Mesendoderm (in vitro differentiated cells): ENCODE measurements around the gene PLEKHJ1. TPM values are rescaled to one million over a fixed set of nuclear protein-coding genes. Genes with fewer than 3 reads are reported as not detected.
"Not testable (repeated sequence)": the region's sequence is repeated elsewhere in the genome, so short reads cannot be mapped to it uniquely, and the experiment has no call there.

Source experiments
- DNase-seq: peaks from one replicate; pipeline ENCODE4 v3.0.0; 2013
- H2AK5ac ChIP-seq: 2 replicates; pipeline ENCODE4 v1.6.1; 2013; ENCODE audit warnings: low read length, inconsistent platforms
- H2BK120ac ChIP-seq: 2 replicates; pipeline ENCODE4 v1.6.1; 2013; ENCODE audit warnings: low read depth, mild to moderate bottlenecking, low read length, moderate library complexity, mixed read lengths
- H2BK15ac ChIP-seq: replicated peaks from 2 replicates; pipeline ENCODE4 v1.6.1; 2013; ENCODE audit warnings: low read depth, mild to moderate bottlenecking, moderate library complexity
- H2BK5ac ChIP-seq: 2 replicates; pipeline ENCODE4 v1.6.1; 2013; ENCODE audit warnings: low read length, inconsistent platforms
- H3K18ac ChIP-seq: 2 replicates; pipeline ENCODE4 v1.6.1; 2013; ENCODE audit warnings: mild to moderate bottlenecking, low read length, mixed read lengths
- H3K23ac ChIP-seq: one replicate; pipeline ENCODE4 v1.6.1; 2013; ENCODE audit warnings: low read length
- H3K27ac ChIP-seq: 2 replicates; pipeline ENCODE4 v1.5.1; 2013; ENCODE audit warnings: low read depth, mild to moderate bottlenecking, inconsistent platforms, low read length, moderate library complexity
- H3K27me3 ChIP-seq: 2 replicates; pipeline ENCODE4 v1.6.1; 2013; ENCODE audit warnings: low read length, control low read depth, mild to moderate bottlenecking, inconsistent platforms; ENCODE audit not compliant: insufficient read depth, poor library complexity
- H3K36me3 ChIP-seq: 2 replicates; pipeline ENCODE4 v1.6.1; 2013; ENCODE audit warnings: low read length, inconsistent platforms; ENCODE audit not compliant: control insufficient read depth, insufficient read depth
- H3K4ac ChIP-seq: one replicate; pipeline ENCODE4 v1.6.1; 2013; ENCODE audit warnings: low read depth, mild to moderate bottlenecking, low read length, moderate library complexity
- H3K4me1 ChIP-seq: 2 replicates; pipeline ENCODE4 v1.6.1; 2013; ENCODE audit warnings: low read depth, low read length, inconsistent platforms; ENCODE audit not compliant: control insufficient read depth
- H3K4me2 ChIP-seq: 2 replicates; pipeline ENCODE4 v1.6.1; 2013; ENCODE audit warnings: low read length
- H3K4me3 ChIP-seq: 2 replicates; pipeline ENCODE4 v1.5.1; 2013; ENCODE audit warnings: mild to moderate bottlenecking, low read length
- H3K56ac ChIP-seq: one replicate; pipeline ENCODE4 v1.6.1; 2013; ENCODE audit warnings: low read length
- H3K79me1 ChIP-seq: 2 replicates; pipeline ENCODE4 v1.6.1; 2013; ENCODE audit warnings: low read length, inconsistent platforms
- H3K79me2 ChIP-seq: 2 replicates; pipeline ENCODE4 v1.6.1; 2013; ENCODE audit warnings: mild to moderate bottlenecking, low read length; ENCODE audit not compliant: control insufficient read depth, insufficient read depth
- H3K9ac ChIP-seq: 2 replicates; pipeline ENCODE4 v1.6.1; 2013; ENCODE audit warnings: low read length, inconsistent platforms
- H4K5ac ChIP-seq: one replicate; pipeline ENCODE4 v1.6.1; 2013; ENCODE audit warnings: low read length
- H4K8ac ChIP-seq: one replicate; pipeline ENCODE4 v1.6.1; 2013; ENCODE audit warnings: low read depth, mild to moderate bottlenecking, control low read depth, low read length, moderate library complexity
- WGBS: extraction: QIAGEN DNeasy Blood & Tissue Kit; methylation state at CpG from one replicate; pipeline ENCODE4 v1.1.7; 2013; ENCODE audit warnings: low lambda C conversion rate, missing lambda C conversion rate; ENCODE audit not compliant: insufficient coverage; ENCODE audit errors: extremely low coverage; 5-methylcytosine and 5-hydroxymethylcytosine counted together
- polyA plus RNA-seq, 2 experiments: library from polyadenylated mRNA; stranded (reverse); fragments of 200-250 nt; gene quantifications; one replicate each; pipeline ENCODE4 v1.2.3, GENCODE V29; 2013

PLEKHJ1 gene
- 101 TPM for polyA plus RNA-seq (2013, experiment 1 of 2)
- 99.1 TPM for polyA plus RNA-seq (2013, experiment 2 of 2)

GRCh38 chr19:2236314-2237050 is at the start of gene PLEKHJ1, which contains the start of gene SF3A2:
PLEKHJ1 (minus strand) TSS chr19:2236329; CDS start chr19:2236248, 81 bp downstream.
SF3A2 (plus strand) TSS chr19:2236824; CDS start chr19:2243419, 6,595 bp downstream.
- Histone ChIP-seq H2BK120ac (peak within 1 kb of the TSS; percentile 55), H3K79me2 (peaks cover 68% of the 10 kb centered on the region), H2BK15ac (no peak within 1 kb of the TSS), H3K4me1 (peaks cover 5% of the 10 kb centered on the region), H3K9ac (peak within 1 kb of the TSS; percentile 97), H3K4me3 (peak within 1 kb of the TSS; percentile 89), H3K23ac (peak within 1 kb of the TSS; percentile 57), H3K27me3 (no peaks in the 10 kb centered on the region), H4K8ac (peak within 1 kb of the TSS; percentile 16), H3K79me1 (peaks cover 17% of the 10 kb centered on the region), H3K4ac (peak within 1 kb of the TSS; percentile 97), H2AK5ac (no peak within 1 kb of the TSS), H3K4me2 (peak within 1 kb of the TSS; percentile 83), H3K27ac (peak within 1 kb of the TSS; percentile 95), H2BK5ac (peak within 1 kb of the TSS; percentile 83), H3K18ac (peak within 1 kb of the TSS; percentile 91), H3K36me3 (peaks cover 4% of the 10 kb centered on the region), H4K5ac (no peak within 1 kb of the TSS), H3K56ac (peak within 1 kb of the TSS; percentile 99)
- DNase-seq, result peak; percentile 99
- no CpG with 5 or more reads among the region's 80 CpGs for WGBS

- no CpG with 5 or more reads among the region's 8 CpGs for WGBS
Observed at GRCh38 chr19:2283835-2284507, 47.8 kb upstream of the PLEKHJ1 start.

GRCh38 chr19:2282862-2283237 is 46.7 kb upstream of the PLEKHJ1 start:
- no CpG with 5 or more reads among the region's 11 CpGs for WGBS
- Histone ChIP-seq H2BK5ac (no peak overlapping the region), H3K4ac (no peak overlapping the region), H2AK5ac (no peak overlapping the region), H3K79me2 (no peaks in the 10 kb centered on the region), H3K27me3 (peaks cover 1% of the 10 kb centered on the region), H3K4me2 (no peak overlapping the region), H3K79me1 (no peaks in the 10 kb centered on the region), H3K27ac (no peak overlapping the region), H3K9ac (no peak overlapping the region), H3K4me3 (no peak overlapping the region), H3K23ac (no peak overlapping the region), H3K36me3 (no peaks in the 10 kb centered on the region), H2BK120ac (no peak overlapping the region), H3K56ac (no peak overlapping the region), H3K18ac (no peak overlapping the region), H4K5ac (no peak overlapping the region), H2BK15ac (no peak overlapping the region), H3K4me1 (no peaks in the 10 kb centered on the region), H4K8ac (no peak overlapping the region)
- no peak for DNase-seq

More at GRCh38 chr19:2283835-2284507, 47.8 kb upstream of the PLEKHJ1 start:
- H3K79me2 ChIP-seq, result no peaks in the 10 kb centered on the region
- H3K4me3 ChIP-seq, result no peak overlapping the region
- no peak overlapping the region for H2AK5ac ChIP-seq
- no peak overlapping the region for H4K5ac ChIP-seq
- H3K4me2 ChIP-seq, result no peak overlapping the region
- no peak overlapping the region for H2BK5ac ChIP-seq
- no peaks in the 10 kb centered on the region for H3K36me3 ChIP-seq
- H3K4me1 ChIP-seq, result no peaks in the 10 kb centered on the region
- DNase-seq, result no peak
- H3K27me3 ChIP-seq, result peaks cover 3% of the 10 kb centered on the region
- H3K23ac ChIP-seq, result no peak overlapping the region
- no peak overlapping the region for H3K9ac ChIP-seq
- no peak overlapping the region for H4K8ac ChIP-seq
- no peak overlapping the region for H2BK15ac ChIP-seq
- no peak overlapping the region for H3K18ac ChIP-seq
- no peaks in the 10 kb centered on the region for H3K79me1 ChIP-seq
- H3K4ac ChIP-seq, result no peak overlapping the region
- no peak overlapping the region for H2BK120ac ChIP-seq
- H3K27ac ChIP-seq, result no peak overlapping the region
- no peak overlapping the region for H3K56ac ChIP-seq

- no peak within 1 kb of the TSS for H3K4me3 ChIP-seq
- no peaks in the 10 kb centered on the region for H3K36me3 ChIP-seq
- H4K8ac ChIP-seq, result no peak within 1 kb of the TSS
- H2AK5ac ChIP-seq, result no peak within 1 kb of the TSS
- H3K4me1 ChIP-seq, result no peaks in the 10 kb centered on the region
- DNase-seq, result peak; percentile 81
- H3K18ac ChIP-seq, result peak within 1 kb of the TSS; percentile 5
- H2BK5ac ChIP-seq, result no peak within 1 kb of the TSS
- H3K79me1 ChIP-seq, result no peaks in the 10 kb centered on the region
- no peaks in the 10 kb centered on the region for H3K79me2 ChIP-seq
- H3K56ac ChIP-seq, result peak within 1 kb of the TSS; percentile 67
- no peak within 1 kb of the TSS for H4K5ac ChIP-seq
- peak within 1 kb of the TSS; percentile 48 for H3K4me2 ChIP-seq
- H3K27ac ChIP-seq, result no peak within 1 kb of the TSS
- H2BK15ac ChIP-seq, result no peak within 1 kb of the TSS
- no peaks in the 10 kb centered on the region for H3K27me3 ChIP-seq
- H3K4ac ChIP-seq, result no peak within 1 kb of the TSS
- no peak within 1 kb of the TSS for H2BK120ac ChIP-seq
- H3K23ac ChIP-seq, result no peak within 1 kb of the TSS
- H3K9ac ChIP-seq, result peak within 1 kb of the TSS; percentile 51
- no CpG with 5 or more reads among the region's 41 CpGs for WGBS
Observed at GRCh38 chr19:2282062-2282861, 46.1 kb upstream of the PLEKHJ1 start, which contains the start of gene PEAK3. PEAK3 (minus strand) TSS chr19:2282175; CDS start chr19:2280931, 1,244 bp downstream.

- H3K79me1 ChIP-seq, H3K36me3 ChIP-seq, H4K8ac ChIP-seq, DNase-seq, H4K5ac ChIP-seq, H2BK120ac ChIP-seq, H3K4ac ChIP-seq, H3K4me3 ChIP-seq, H3K27ac ChIP-seq, H2BK5ac ChIP-seq, H3K23ac ChIP-seq, H2AK5ac ChIP-seq, H2BK15ac ChIP-seq, H3K18ac ChIP-seq, H3K4me1 ChIP-seq, H3K79me2 ChIP-seq, H3K27me3 ChIP-seq: not testable (repeated sequence)
- no CpG with 5 or more reads among the region's 16 CpGs for WGBS
- Histone ChIP-seq H3K9ac (peak overlapping the region; percentile 51), H3K56ac (peak overlapping the region; percentile 67), H3K4me2 (peak overlapping the region; percentile 48)
Observed at GRCh38 chr19:2281265-2282061, 45.3 kb upstream of the PLEKHJ1 start.
